Measurements from ENCODE around the gene SLC9A3. TPM values are rescaled to one million over a fixed set of nuclear protein-coding genes. Genes with fewer than 3 reads are reported as not detected.
A peak's percentile ranks its signal among the peaks of the same experiment; 100 is the strongest.

The SLC9A3 gene
- total RNA-seq, 6 donors from 2014 or later: 1.0 to 4.1 (median 1.9) TPM

- H3K4me3 ChIP-seq: no peak overlapping the region
- peak in 1 of 2 donors; percentile 39 for ATAC-seq (ENCODE audit: low FRiP score in 2 of 2)
- H3K9me3 ChIP-seq: no peaks in the 10 kb centered on the region
- peaks cover 0 to 5% (median 3%) of the 10 kb centered on the region in 4 donors for H3K4me1 ChIP-seq
- no peaks in the 10 kb centered on the region for H3K36me3 ChIP-seq
- 76 to 82% methylated on average over 26 to 33 of the region's 35 CpGs for WGBS, 2 donors
- TF ChIP-seq, protein P1, sequence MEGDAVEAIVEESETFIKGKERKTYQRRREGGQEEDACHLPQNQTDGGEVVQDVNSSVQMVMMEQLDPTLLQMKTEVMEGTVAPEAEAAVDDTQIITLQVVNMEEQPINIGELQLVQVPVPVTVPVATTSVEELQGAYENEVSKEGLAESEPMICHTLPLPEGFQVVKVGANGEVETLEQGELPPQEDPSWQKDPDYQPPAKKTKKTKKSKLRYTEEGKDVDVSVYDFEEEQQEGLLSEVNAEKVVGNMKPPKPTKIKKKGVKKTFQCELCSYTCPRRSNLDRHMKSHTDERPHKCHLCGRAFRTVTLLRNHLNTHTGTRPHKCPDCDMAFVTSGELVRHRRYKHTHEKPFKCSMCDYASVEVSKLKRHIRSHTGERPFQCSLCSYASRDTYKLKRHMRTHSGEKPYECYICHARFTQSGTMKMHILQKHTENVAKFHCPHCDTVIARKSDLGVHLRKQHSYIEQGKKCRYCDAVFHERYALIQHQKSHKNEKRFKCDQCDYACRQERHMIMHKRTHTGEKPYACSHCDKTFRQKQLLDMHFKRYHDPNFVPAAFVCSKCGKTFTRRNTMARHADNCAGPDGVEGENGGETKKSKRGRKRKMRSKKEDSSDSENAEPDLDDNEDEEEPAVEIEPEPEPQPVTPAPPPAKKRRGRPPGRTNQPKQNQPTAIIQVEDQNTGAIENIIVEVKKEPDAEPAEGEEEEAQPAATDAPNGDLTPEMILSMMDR (IDR thresholded peaks at IDR 0.05): no peak
- no peak for TF ChIP-seq POLR2AphosphoS5 (IDR thresholded peaks at IDR 0.05)
- TF ChIP-seq EP300 (IDR thresholded peaks at IDR 0.05): no peak
- no peak for TF ChIP-seq POLR2A (IDR thresholded peaks at IDR 0.05)
- H3K27ac ChIP-seq: no peak overlapping the region
- peak in 1 of 2 donors; percentile 84 for DNase-seq
- no peaks in the 10 kb centered on the region for H3K27me3 ChIP-seq
These were observed 94.6 kb downstream of the SLC9A3 start for GRCh38 chr5:429453-430188.

DNA sequence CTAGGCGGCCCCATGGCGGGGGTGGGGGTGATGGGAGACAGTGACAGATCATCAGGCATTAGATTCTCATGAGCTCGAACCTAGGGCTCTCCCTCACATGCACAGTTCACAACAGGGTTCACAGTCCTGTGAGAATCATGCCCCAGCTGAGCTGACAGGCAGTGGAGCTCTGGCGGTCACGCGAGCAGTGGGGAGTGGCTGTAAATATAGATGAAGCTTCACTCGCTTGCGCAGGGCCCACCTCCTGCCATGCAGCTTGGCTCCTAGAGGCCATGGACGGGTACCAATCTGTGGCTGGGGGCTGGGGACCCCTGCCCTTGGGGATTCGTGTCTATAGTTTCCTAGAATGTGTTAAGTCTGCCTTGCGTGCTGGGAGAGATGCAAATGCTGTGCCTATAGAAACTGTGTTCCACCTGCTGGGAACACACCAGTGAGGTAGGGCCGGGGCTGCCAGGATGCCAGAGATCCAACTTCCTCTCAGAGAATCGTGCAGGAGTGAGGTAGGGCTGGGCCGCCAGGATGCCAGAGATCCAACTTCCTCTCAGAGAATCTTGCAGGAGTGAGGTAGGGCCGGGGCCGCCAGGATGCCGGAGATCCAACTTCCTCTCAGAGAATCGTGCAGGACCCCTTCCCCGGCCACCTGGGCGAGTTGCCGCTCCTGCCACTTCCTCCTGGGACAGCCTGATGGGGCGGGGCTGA, 95.3 kb downstream of the SLC9A3 start:
- peaks cover 0 to 5% (median 4%) of the 10 kb centered on the region in 4 donors for H3K4me1 ChIP-seq
- TF ChIP-seq POLR2A (IDR thresholded peaks at IDR 0.05): no peak
- TF ChIP-seq EP300 (IDR thresholded peaks at IDR 0.05): no peak
- no peak for DNase-seq
- H3K36me3 ChIP-seq: no peaks in the 10 kb centered on the region
- no peak overlapping the region for H3K4me3 ChIP-seq
- no peak overlapping the region for H3K27ac ChIP-seq
- H3K27me3 ChIP-seq: no peaks in the 10 kb centered on the region
- no peak for ATAC-seq (ENCODE audit: low FRiP score in 2 of 2)
- WGBS, 2 donors: 78 to 87% methylated on average over 13 to 22 of the region's 22 CpGs
- H3K9me3 ChIP-seq: no peaks in the 10 kb centered on the region

GRCh38 chr5:428219-428618, 96.0 kb downstream of the SLC9A3 start:
- TF ChIP-seq EP300 (IDR thresholded peaks at IDR 0.05): no peak
- no peak for TF ChIP-seq POLR2AphosphoS5 (IDR thresholded peaks at IDR 0.05)
- TF ChIP-seq POLR2A (IDR thresholded peaks at IDR 0.05): no peak
- TF ChIP-seq, protein P1 (IDR thresholded peaks at IDR 0.05): no peak
- Histone ChIP-seq H3K36me3 (no peaks in the 10 kb centered on the region), H3K27me3 (no peaks in the 10 kb centered on the region), H3K9me3 (no peaks in the 10 kb centered on the region), H3K4me3 (no peak overlapping the region), H3K27ac (no peak overlapping the region), H3K4me1 (peaks cover 0 to 5% (median 2%) of the 10 kb centered on the region in 4 donors)
- DNase-seq (no peak), ATAC-seq (ENCODE audit: low FRiP score in 2 of 2) (no peak)
- WGBS, 2 donors: 79 to 80% methylated on average over 9 to 11 of the region's 11 CpGs

DNA sequence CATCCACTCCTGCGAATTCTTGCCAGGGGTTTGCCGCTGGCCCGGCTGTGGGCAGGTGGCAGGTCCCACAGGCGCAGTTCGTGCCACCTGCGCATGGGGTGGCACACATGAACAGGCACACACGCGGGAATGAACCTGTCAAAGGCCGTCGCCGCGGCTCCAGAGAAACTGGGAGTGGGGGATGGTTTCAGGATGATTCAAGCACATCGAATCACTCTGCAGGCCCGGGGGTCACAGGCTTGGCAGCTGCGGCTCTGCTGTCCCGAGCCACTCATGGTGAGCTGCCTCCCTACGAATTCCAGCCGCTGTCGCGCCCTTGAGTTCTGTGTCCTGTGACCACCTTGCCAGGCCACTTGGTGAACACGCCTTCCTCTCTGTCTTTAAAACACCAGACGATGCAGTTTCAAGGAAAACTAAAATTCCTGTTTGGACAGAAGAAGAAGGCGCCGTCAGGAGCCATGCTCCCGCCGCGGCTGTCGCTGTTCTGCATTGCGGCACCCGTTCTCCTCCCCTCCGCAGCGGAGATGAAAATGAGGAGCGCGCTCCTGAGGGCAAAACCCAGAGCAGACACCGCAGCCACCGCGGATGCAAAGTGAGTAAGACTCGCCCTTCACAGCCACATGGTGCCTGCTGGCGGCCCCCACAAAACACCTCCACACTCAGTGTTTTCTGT, 96.7 kb downstream of the SLC9A3 start:
- Histone ChIP-seq H3K36me3 (no peaks in the 10 kb centered on the region), H3K4me1 (peaks cover 0 to 5% (median 0%) of the 10 kb centered on the region in 4 donors), H3K9me3 (no peaks in the 10 kb centered on the region), H3K27ac (no peak overlapping the region), H3K27me3 (no peaks in the 10 kb centered on the region), H3K4me3 (no peak overlapping the region)
- ATAC-seq (ENCODE audit: low FRiP score in 2 of 2) (no peak), DNase-seq (peak in 1 of 2 donors; percentile 73)
- 92% methylated on average over 39 of the region's 39 CpGs for WGBS, 2 donors
- TF ChIP-seq POLR2AphosphoS5 (IDR thresholded peaks at IDR 0.05): no peak
- no peak for TF ChIP-seq EP300 (IDR thresholded peaks at IDR 0.05)
- TF ChIP-seq POLR2A (IDR thresholded peaks at IDR 0.05): no peak
- TF ChIP-seq, protein P1 (IDR thresholded peaks at IDR 0.05): no peak

DNA sequence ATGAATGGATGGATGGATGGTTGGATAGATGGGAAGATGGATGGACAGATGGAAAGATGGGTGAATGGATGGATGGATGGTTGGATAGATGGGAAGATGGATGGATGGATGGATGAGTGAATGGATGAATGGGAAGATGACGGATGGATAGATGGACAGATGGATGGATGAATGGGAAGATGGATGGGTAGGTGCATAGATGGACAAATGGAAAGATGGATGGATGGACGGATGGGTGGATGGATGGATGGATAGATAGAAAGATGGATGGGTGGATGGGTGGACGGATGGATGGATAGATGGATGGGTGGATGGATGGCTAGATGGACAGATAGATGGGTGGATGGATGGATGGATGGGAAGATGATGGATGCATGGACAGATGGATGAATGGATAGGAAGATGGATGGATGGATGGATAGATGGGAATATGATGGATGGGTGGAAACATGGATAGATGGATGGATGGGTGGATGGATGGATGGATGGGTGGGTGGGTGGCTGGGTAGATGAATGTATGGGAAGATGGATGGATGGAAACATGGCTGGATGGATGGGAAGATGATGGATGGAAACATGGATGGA, 97.8 kb downstream of the SLC9A3 start:
- Histone ChIP-seq H3K27ac (no peak overlapping the region), H3K27me3 (no peaks in the 10 kb centered on the region), H3K4me3 (no peak overlapping the region), H3K4me1 (peaks cover 0 to 5% (median 0%) of the 10 kb centered on the region in 4 donors), H3K9me3 (no peaks in the 10 kb centered on the region), H3K36me3 (no peaks in the 10 kb centered on the region)
- 70 to 74% methylated on average over 3 of the region's 3 CpGs for WGBS, 2 donors
- no peak for DNase-seq
- no peak for ATAC-seq (ENCODE audit: low FRiP score in 2 of 2)
- TF ChIP-seq POLR2A (IDR thresholded peaks at IDR 0.05) (no peak), POLR2AphosphoS5 (IDR thresholded peaks at IDR 0.05) (no peak), EP300 (IDR thresholded peaks at IDR 0.05) (no peak)
- TF ChIP-seq, protein P1 (IDR thresholded peaks at IDR 0.05): no peak
